ENCODE data around the gene COL27A1. TPM values are rescaled to one million over a fixed set of nuclear protein-coding genes. Genes with fewer than 3 reads are reported as not detected.
A peak's percentile ranks its signal among the peaks of the same experiment; 100 is the strongest.
"Not testable (repeated sequence)": the region's sequence is repeated elsewhere in the genome, so short reads cannot be mapped to it uniquely, and the experiment has no call there.

The COL27A1 gene
- total and polyA plus RNA-seq, 2 experiments from 2014 or later, result 10.5 to 18.0 TPM

- not testable (repeated sequence) for H3K36me3 ChIP-seq (ENCODE audit: insufficient read depth); H3K27me3 ChIP-seq (ENCODE audit: insufficient read depth); H3K4me1 ChIP-seq (ENCODE audit: insufficient read depth); H3K9me3 Mint-ChIP-seq; H3K4me3 ChIP-seq; ATAC-seq; H3K4me3 Mint-ChIP-seq; H3K27ac ChIP-seq (ENCODE audit: low read depth); H2AFZ ChIP-seq; H3K79me2 ChIP-seq (replicated peaks; ENCODE audit: insufficient read depth); DNase-seq (ENCODE audit: low spot score); H3K27ac Mint-ChIP-seq; H3K9me2 ChIP-seq (ENCODE audit: insufficient read depth); H3F3A ChIP-seq (replicated peaks; ENCODE audit: low read depth); H3K4me1 Mint-ChIP-seq; H3K4me2 ChIP-seq; H4K20me1 ChIP-seq (replicated peaks; ENCODE audit: insufficient read depth)
- Mint-ChIP-seq H3K36me3 (ENCODE audit: low read depth) (peaks cover 19% of the 10 kb centered on the region), H3K27me3 (ENCODE audit: insufficient read depth, low read depth, poor library complexity) (peaks cover 12% of the 10 kb centered on the region)
These were observed 176.2 kb downstream of the COL27A1 start for GRCh38 chr9:114331229-114332195.

DNA sequence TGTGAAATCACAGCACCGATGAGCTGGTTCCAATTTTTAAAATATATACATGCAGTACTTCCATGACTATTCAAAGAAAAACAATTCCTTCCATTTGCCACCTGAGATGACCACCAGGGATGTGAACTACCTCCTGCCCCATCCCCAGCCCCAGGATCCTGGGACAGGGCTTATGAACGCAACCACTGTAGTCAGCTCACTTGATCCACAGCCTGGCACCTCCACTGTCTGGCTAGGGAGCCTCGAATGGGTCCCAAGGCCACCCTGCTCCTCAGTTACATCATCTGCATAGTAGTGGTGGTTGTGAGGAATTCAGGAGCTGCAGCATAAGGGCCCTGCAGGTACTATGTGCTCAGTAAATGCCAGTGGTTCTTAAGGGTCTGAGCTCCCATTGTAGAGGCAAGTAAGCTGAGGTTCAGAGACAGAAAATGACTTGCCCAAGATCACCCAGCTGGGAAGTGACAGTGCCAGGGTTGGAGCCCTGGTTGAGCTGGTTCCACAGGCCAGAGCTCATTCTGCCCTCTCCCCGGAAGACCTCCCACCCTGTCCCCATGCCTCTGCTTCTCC lies 177.2 kb downstream of the COL27A1 start:
- H3K27ac ChIP-seq (ENCODE audit: low read depth); H3K27me3 ChIP-seq (ENCODE audit: insufficient read depth); DNase-seq (ENCODE audit: low spot score); H3K4me1 Mint-ChIP-seq; H3K79me2 ChIP-seq (replicated peaks; ENCODE audit: insufficient read depth); H3K4me2 ChIP-seq; H3K36me3 ChIP-seq (ENCODE audit: insufficient read depth); H3K27ac Mint-ChIP-seq; H3K9me2 ChIP-seq (ENCODE audit: insufficient read depth); H2AFZ ChIP-seq; H3K9me3 Mint-ChIP-seq; H3F3A ChIP-seq (replicated peaks; ENCODE audit: low read depth); H3K4me1 ChIP-seq (ENCODE audit: insufficient read depth); H3K4me3 ChIP-seq; H4K20me1 ChIP-seq (replicated peaks; ENCODE audit: insufficient read depth); H3K4me3 Mint-ChIP-seq: not testable (repeated sequence)
- peak; percentile 32 for ATAC-seq
- peaks cover 28% of the 10 kb centered on the region for H3K36me3 Mint-ChIP-seq (ENCODE audit: low read depth)
- H3K27me3 Mint-ChIP-seq (ENCODE audit: insufficient read depth, low read depth, poor library complexity), result peaks cover 12% of the 10 kb centered on the region

DNA sequence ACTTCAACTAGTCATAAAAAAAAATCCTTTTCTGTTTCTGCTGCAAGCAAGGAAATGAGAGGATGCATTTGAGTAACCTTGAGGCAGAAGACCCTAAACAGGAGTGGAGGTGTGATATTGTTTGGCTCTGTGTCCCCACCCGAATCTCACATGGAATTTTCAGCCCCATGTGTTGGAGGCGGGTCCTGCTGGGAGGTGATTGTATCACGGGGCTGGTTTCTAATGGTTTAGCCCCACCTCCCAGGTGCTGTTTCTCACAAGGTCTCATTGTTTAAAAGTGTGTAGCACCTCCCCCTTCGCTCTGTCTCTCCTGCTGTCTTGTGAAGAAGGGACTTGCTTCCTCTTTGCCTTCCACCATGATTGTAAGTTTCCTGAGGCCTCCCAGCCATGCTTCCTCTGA lies 178.4 kb downstream of the COL27A1 start:
- not testable (repeated sequence) for H3K9me3 Mint-ChIP-seq; H3K27ac Mint-ChIP-seq; H3K79me2 ChIP-seq (replicated peaks; ENCODE audit: insufficient read depth); H3K4me3 Mint-ChIP-seq; H3K27me3 ChIP-seq (ENCODE audit: insufficient read depth); H3K36me3 ChIP-seq (ENCODE audit: insufficient read depth); H3K4me3 ChIP-seq; H3K9me2 ChIP-seq (ENCODE audit: insufficient read depth); H4K20me1 ChIP-seq (replicated peaks; ENCODE audit: insufficient read depth); H2AFZ ChIP-seq; H3F3A ChIP-seq (replicated peaks; ENCODE audit: low read depth); H3K4me1 Mint-ChIP-seq; H3K4me1 ChIP-seq (ENCODE audit: insufficient read depth); DNase-seq (ENCODE audit: low spot score); H3K27ac ChIP-seq (ENCODE audit: low read depth); H3K4me2 ChIP-seq
- peak; percentile 16; the same call in 1 of the 3 replicates for ATAC-seq
- peaks cover 37% of the 10 kb centered on the region for H3K36me3 Mint-ChIP-seq (ENCODE audit: low read depth)
- peaks cover 12% of the 10 kb centered on the region for H3K27me3 Mint-ChIP-seq (ENCODE audit: insufficient read depth, low read depth, poor library complexity)

DNA sequence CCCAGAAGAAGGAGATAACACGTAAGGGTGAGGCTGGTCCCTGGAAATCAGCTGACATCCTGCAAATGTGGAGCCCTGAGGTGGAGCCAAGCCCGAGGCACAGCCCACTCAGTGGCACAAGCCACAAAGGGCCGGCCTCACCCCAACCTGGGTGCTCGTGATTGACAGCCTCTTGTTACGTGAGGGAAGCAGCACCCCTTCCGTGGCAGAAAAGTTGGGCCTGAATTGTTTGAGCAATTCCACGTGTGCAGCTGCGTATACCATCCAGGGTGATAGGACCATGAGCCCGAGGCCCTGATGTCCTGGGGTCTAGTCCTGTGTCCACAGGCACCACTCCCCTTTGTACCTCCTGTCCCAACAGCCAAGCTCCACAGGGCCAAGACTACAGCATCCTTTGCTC lies 179.2 kb downstream of the COL27A1 start:
- Histone ChIP-seq H3K4me1 (ENCODE audit: insufficient read depth) (no peaks in the 10 kb centered on the region), H3K4me3 (no peak overlapping the region), H2AFZ (no peak overlapping the region), H3F3A (replicated peaks; ENCODE audit: low read depth) (0 out of 2 replicates have a peak, but pooled peaks cover 4% of the 10 kb centered on the region), H3K79me2 (replicated peaks; ENCODE audit: insufficient read depth) (no peaks in the 10 kb centered on the region), H3K27ac (ENCODE audit: low read depth) (no peak overlapping the region), H3K9me2 (ENCODE audit: insufficient read depth) (no peaks in the 10 kb centered on the region), H3K36me3 (ENCODE audit: insufficient read depth) (no peaks in the 10 kb centered on the region), H4K20me1 (replicated peaks; ENCODE audit: insufficient read depth) (no peaks in the 10 kb centered on the region), H3K4me2 (no peak overlapping the region), H3K27me3 (ENCODE audit: insufficient read depth) (no peaks in the 10 kb centered on the region)
- Mint-ChIP-seq H3K9me3 (0 out of 3 replicates have a peak, but pooled peaks cover 6% of the 10 kb centered on the region), H3K4me1 (peaks cover 6% of the 10 kb centered on the region), H3K36me3 (ENCODE audit: low read depth) (peaks cover 45% of the 10 kb centered on the region), H3K27me3 (ENCODE audit: insufficient read depth, low read depth, poor library complexity) (peaks cover 17% of the 10 kb centered on the region), H3K4me3 (no peak overlapping the region), H3K27ac (no peak overlapping the region)
- no peak for TF ChIP-seq STAT1 (IDR thresholded peaks at IDR 0.05; ENCODE audit: unreplicated experiment)
- TF ChIP-seq JUNB (IDR thresholded peaks at IDR 0.05; ENCODE audit: unreplicated experiment), result no peak
- TF ChIP-seq ZNF114 (CRISPR knock-in tag; IDR thresholded peaks at IDR 0.05), result no peak
- no peak for TF ChIP-seq ZNF462 (CRISPR knock-in tag; IDR thresholded peaks at IDR 0.05)
- ATAC-seq, result no peak
- no peak for DNase-seq (ENCODE audit: low spot score)

Data from GM23338 (cell line).